GM12864 (cell line): ENCODE data around the gene LEMD1.
"Not testable (repeated sequence)": the region's sequence is repeated elsewhere in the genome, so short reads cannot be mapped to it uniquely, and the experiment has no call there.

Source experiments
- DNase-seq: peaks from one replicate; pipeline ENCODE4 v3.0.0-alpha.2; 2011; ENCODE audit warnings: low read depth
- H3K4me3 ChIP-seq: 2 replicates; pipeline ENCODE4 v1.5.1; 2011; ENCODE audit warnings: mild to moderate bottlenecking, low read depth, low read length, control low read depth
- CTCF ChIP-seq: IDR thresholded peaks from 2 replicates; pipeline ENCODE4 v1.5.1; 2011; ENCODE audit warnings: low read depth, mild to moderate bottlenecking, moderate library complexity, low read length, control low read depth, inconsistent platforms; ENCODE audit errors: missing control alignments

LEMD1 gene

GRCh38 chr1:205416322-205416721 is 5.5 kb downstream of the LEMD1 start:
- no peak overlapping the region for H3K4me3 ChIP-seq
- DNase-seq, result no peak
- no peak for TF ChIP-seq CTCF

DNA sequence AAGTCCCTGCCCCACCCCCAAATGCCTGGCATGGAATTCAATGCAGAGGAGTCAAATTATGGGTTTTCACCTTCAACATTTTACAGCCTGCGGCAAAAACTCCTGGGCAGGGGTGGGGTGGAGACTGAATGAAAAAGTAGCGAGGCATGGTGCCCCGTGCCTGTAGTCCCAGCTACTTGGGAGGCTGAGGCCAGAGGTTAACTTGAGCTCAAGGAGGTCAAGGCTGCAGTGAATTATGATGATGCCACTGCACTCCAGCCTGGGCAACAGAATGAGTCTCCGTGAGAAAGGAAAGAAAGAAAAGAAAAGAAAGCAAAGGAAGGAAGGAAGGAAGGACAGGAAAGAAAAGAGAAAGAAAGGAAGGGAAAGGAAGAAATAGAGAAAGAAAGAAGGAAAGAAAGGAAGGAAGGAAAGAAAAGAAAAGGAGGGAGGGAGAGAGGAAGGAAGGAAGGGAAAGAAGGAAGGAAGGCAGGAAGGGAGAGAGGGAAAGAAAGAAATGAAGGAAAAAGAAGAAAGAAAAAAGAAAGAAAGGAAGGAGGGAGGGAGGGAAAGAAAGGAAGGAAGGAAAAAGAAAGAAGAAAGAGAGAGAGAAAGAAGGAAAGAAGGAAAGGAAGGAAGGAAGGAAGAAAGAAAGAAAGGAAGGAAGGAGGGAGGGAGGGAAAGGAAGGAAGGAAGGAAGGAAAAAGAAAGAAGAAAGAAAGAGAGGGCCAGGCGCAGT is 11.1 kb downstream of the LEMD1 start:
- DNase-seq, result no peak
- TF ChIP-seq CTCF, result no peak
- no peak overlapping the region for H3K4me3 ChIP-seq

DNA sequence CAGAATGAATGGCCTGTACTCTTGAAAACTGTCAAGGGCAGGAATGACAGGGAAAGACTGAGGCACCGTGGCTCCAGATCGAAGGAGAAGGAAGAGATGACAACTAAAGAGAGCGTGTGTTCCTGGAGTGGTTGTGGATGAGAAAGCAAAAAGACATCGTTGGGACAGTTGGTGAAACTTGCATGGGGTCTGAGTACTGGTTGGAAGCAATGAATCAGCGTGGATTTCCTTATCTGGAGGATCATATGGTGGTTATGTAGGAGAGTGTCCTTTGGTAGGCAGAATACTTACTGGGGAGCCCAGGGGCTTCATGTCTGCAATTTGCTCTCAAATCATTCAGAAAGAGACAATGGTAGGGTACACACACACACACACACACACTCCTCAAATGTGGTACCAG is 13.9 kb downstream of the LEMD1 start:
- DNase-seq, result no peak

DNA sequence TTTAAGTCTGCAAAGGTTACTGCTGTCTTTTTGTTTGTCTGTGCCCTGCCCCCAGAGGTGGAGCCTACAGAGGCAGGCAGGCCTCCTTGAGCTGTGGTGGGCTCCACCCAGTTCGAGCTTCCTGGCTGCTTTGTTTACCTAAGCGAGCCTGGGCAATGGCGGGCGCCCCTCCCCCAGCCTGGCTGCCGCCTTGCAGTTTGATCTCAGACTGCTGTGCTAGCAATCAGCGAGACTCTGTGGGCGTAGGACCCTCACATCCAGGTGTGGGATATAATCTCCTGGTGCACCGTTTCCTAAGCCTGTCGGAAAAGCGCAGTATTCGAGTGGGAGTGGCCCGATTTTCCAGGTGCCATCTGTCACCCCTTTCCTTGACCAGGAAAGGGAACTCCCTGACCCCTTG is 15.6 kb downstream of the LEMD1 start:
- not testable (repeated sequence) for DNase-seq, H3K4me3 ChIP-seq

More for the DNA sequence above, 13.9 kb downstream of the LEMD1 start:
- TF ChIP-seq CTCF, result no peak
- H3K4me3 ChIP-seq, result no peak overlapping the region

- DNase-seq, H3K4me3 ChIP-seq: not testable (repeated sequence)
Measured at GRCh38 chr1:205404484-205404883, 17.4 kb downstream of the LEMD1 start.

DNA sequence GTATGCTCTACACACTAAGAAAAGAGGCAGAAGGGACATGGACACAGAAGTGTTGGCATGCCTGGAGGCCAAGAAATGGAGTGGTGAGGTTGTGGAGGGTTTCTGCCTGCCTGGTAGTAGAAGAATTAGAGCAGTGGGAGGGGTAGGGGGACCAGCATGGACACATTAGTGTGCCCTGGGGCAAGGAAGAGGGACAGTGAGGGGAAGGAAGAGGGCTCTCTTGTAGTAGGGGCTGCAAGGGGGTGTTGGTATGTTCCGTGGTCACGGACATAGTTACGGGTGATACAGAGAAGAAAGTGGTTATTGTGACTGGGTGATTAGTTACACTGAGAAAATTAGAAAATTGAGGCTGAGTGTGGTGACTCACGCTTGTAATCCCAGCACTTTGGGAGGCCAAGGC is 23.3 kb downstream of the LEMD1 start:
- DNase-seq, result no peak
- TF ChIP-seq CTCF, result no peak
- H3K4me3 ChIP-seq, result no peak overlapping the region

DNA sequence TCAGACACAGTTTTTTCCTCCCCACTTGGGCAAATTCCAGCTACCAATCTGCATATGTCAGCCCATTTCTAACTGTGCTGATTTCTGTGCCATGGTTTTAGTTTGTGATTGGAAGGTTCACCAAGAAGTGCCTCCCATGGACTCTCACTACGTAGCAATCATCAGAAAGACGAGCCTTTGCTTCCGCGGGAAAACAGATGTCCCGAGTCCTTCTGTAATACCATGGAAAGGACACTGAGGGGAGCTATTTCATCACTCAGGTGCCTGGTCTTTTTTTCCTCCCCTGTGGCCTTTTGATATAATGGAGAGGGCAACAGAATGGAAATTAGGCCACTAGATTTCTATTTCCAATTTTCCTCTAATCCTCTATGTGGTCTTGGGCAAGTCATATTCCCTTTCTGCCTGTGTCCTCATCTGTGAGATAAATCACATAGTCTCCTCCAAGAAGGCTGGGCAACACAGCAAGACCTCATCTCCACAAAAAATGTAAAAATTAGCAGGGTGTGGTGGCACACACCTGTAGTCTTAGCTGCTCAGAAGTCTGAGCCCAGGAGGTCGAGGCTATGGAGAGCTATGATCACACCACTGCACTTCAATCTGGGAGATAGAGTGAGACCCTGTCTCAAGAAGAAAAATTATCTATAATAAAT is 24.8 kb downstream of the LEMD1 start:
- TF ChIP-seq CTCF, result peak; percentile 61
- no peak for DNase-seq
- no peak overlapping the region for H3K4me3 ChIP-seq

DNA sequence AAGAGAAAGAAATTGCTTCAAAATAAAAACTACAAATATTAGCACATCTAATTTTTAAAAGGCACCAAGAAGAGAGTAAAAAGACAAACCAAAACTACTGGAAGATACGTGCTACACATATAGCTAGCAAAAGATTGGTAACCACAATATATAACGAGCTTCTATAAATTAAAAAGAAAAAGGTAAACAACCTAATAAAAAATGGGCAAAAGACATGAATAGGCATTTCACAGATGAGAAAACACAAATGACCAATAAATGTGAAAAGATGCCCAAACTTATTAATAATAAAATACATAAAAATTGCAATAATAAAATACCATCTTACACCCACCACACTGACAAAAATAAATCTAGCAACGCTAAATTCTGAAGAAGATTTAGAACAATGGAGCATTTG is 26.2 kb downstream of the LEMD1 start:
- no peak for DNase-seq
- no peak overlapping the region for H3K4me3 ChIP-seq
- no peak for TF ChIP-seq CTCF
